ENCODE measurements around the gene EEF1AKMT3.

GRCh38 chr12:57749061-57749460 is 23.4 kb upstream of the EEF1AKMT3 start:
- no peak for TF ChIP-seq CTCF (IDR thresholded peaks at IDR 0.05)
- no peak for TF ChIP-seq POLR2A (IDR thresholded peaks at IDR 0.05)
